ENCODE results near the gene RPTOR.

GRCh38 chr17:80705988-80706387, 161.3 kb downstream of the RPTOR start:
- TF ChIP-seq CTCF (optimal IDR thresholded peaks at IDR 0.05 in 1 of 3, IDR thresholded peaks at IDR 0.05 in 1 of 3, conservative IDR thresholded peaks at IDR 0.05 in 1 of 3; ENCODE audit: extremely low read depth in 1 of 3, insufficient read depth in 2 of 3, low read length in 3 of 3) (no peak), EZH2 (IDR thresholded peaks at IDR 0.05; ENCODE audit: low read length) (no peak)

All from keratinocyte (primary cell).